22Rv1 (cell line): ENCODE data around the gene DNAJC12.

Source experiments
- H3K27ac ChIP-seq: fragments of 450-650 bp; 2 replicates; pipeline ENCODE4 v1.5.1; 2017
- ZFX ChIP-seq: fragments of 450-650 bp; IDR thresholded peaks from 2 replicates; pipeline ENCODE4 v1.6.1; 2017; ENCODE audit warnings: antibody characterized with exemption, borderline replicate concordance
- TF ChIP-seq, protein P1 (sequence below): fragments of 450-650 bp; IDR thresholded peaks from 2 replicates; pipeline ENCODE4 v1.5.1; 2017; ENCODE audit warnings: mild to moderate bottlenecking

The DNAJC12 gene

DNA sequence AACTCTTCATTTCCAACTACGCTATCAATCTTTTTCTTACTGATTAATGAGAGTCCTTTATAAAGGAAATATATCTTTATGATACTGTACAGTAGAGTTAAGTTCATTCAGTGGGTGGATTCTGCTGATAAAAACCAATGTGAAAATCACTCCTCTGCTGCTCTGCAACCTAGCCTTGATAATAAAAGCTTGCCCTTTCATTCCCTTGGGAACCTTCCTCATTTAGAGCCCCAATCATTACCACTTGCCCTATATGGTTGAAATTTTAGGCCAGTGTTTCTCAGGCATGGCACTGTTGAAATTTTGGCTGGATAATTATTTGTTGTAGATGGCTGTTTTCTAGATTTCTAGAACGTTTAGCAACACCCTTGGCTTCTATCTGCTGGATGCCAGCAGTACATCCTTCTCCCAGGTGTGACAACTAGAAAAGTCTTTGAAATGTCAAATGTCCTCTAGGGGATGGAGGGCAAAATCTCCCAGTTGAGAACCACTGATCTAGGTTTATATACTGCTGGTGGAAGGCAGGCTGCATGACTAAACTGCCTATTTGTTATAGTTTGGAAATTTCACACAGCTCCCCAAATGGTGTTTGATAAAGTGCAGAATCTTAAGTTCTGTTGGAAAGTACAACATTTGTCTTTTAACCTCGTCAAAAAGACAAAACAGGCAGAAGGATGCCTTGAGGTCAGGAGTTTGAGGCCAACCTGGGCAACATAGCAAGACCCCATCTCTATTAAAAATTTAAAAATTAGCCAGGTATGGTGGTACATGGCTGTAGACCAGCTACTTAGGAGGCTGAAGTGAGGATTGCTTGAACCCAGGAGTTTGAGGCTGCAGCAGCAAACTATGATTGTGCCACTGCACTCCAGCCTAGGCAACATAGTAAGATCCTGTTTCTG, 37.6 kb upstream of the DNAJC12 start:
- TF ChIP-seq, protein P1, sequence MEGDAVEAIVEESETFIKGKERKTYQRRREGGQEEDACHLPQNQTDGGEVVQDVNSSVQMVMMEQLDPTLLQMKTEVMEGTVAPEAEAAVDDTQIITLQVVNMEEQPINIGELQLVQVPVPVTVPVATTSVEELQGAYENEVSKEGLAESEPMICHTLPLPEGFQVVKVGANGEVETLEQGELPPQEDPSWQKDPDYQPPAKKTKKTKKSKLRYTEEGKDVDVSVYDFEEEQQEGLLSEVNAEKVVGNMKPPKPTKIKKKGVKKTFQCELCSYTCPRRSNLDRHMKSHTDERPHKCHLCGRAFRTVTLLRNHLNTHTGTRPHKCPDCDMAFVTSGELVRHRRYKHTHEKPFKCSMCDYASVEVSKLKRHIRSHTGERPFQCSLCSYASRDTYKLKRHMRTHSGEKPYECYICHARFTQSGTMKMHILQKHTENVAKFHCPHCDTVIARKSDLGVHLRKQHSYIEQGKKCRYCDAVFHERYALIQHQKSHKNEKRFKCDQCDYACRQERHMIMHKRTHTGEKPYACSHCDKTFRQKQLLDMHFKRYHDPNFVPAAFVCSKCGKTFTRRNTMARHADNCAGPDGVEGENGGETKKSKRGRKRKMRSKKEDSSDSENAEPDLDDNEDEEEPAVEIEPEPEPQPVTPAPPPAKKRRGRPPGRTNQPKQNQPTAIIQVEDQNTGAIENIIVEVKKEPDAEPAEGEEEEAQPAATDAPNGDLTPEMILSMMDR, result no peak
- no peak for TF ChIP-seq ZFX
- no peak overlapping the region for H3K27ac ChIP-seq

DNA sequence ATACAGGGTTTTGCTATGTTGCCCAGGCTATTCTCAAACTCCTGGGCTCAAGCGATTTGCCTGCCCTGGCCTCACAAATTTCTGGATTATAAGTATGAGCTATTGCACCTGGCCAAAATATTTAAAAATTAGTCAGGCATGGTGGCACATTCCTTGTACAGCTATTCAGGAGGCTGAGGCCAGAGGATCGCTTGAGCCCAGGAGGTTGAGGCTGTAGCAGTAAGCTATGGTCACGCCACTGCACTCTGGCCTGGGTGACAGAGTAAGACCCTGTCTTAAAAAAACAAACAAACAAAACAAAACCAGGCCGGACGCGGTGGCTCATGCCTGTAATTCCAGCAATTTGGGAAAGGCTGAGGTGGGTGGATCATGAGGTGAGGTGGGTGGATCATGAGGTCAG, 32.0 kb upstream of the DNAJC12 start:
- no peak overlapping the region for H3K27ac ChIP-seq
- TF ChIP-seq, protein P1, result no peak
- TF ChIP-seq ZFX, result no peak

DNA sequence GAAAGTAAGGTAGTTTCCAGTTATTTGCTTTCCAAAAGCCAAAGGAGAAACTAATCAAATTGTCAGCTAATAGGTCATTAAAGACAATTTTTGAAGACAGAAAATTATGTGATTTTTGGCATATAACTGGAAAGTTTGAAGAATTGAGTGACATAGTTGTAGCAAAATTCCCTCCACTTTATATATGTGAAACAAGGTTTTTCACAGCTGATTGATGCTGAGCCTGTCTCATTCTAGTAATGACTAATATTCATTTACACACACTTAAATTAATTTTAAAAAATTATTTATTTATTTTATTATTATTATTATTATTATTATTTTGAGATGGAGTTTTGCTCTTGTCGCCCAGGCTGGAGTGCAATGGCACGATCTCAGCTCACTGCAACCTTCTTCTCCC, 30.1 kb upstream of the DNAJC12 start:
- TF ChIP-seq, protein P1, result no peak
- TF ChIP-seq ZFX, result no peak
- H3K27ac ChIP-seq, result no peak overlapping the region

DNA sequence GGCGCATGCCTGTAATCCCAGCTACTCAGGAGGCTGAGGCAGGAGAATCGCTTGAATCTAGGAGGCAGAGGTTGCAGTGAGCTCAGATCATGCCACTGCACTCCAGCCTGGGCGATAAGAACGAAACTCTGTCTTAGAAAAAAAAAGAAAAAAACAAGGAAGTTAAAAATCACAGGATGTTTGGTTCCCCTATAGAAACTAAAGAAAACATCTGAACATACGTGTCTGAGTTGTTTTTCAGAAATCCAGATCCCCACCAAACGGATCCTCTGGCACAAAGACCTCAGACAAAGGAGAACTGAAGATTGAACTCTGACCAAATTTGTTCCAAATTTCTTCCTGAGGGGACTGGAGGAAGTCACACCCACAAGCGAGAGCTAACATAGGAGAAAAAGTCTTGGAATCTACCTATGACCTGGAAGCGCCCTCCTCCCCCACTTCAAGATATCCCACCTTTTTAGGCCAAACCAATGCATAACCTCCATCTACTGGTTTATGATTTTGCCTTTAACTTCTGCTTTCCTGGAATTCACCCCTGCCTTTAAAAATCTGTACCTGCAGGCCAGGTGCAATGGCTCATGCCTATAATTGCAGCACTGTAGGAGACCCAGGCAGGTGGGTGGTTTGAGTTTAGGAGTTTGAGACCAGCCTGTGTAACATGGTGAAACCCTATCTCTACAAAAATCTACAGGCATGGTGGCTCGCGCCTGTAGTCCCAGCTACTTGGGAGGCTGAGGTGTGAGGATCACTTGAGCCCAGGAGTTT, 26.8 kb upstream of the DNAJC12 start:
- no peak overlapping the region for H3K27ac ChIP-seq
- no peak for TF ChIP-seq ZFX
- TF ChIP-seq, protein P1, result no peak

DNA sequence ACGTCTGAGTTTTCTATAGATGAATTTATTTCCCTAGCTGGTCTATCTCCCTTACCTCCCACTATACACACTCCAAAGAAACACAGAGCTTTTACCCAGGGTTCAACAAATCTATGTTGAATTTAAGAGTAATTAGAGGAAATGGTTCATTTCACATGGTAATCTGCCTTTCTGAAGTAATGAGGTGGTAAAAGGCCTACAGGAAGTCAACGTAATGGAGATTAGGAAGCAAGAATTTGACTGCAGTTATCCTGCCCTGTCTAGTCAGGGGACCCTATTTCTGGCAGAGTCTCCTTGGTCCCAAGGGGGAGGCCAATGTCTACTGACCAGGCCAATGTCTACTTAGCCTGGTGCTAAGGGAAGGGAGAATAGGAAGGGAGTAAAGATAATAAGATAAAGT, 25.1 kb upstream of the DNAJC12 start:
- no peak overlapping the region for H3K27ac ChIP-seq
- TF ChIP-seq, protein P1, result no peak
- TF ChIP-seq ZFX, result no peak

DNA sequence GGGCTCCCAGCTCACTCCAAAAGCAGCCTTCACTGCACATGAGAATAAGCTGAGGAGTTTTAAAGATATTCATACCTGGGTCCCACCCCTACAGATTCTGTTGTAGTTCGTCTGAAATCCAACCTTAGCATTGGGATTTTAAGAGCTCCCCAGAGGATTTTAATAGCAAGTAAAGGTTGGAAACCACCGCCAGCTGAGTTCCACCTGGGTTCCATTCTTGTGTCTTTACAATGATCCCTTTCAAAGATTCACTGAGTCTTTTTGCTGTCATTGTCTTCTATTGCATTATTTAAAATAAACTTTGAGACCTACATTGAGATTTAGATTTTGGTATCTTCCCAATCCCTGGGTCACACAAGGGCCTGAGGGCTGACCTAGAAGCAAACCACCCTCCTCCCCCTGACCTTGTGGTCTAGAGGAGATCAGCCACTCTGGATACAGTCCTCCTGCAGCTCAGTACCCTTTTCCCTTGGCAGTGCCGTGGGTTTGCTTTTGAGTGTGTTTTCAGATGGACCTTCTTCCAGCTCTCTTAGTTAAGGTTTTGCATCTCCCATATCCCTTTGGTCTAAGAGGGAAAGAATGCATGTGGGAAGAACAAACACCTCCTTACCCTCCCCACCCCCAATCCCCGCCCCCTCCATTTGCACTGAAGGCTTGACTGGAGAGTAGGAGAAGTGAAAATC, 23.9 kb upstream of the DNAJC12 start:
- TF ChIP-seq ZFX, result no peak
- TF ChIP-seq, protein P1, result no peak
- no peak overlapping the region for H3K27ac ChIP-seq
